Epithelial cell of prostate (primary cell): ENCODE data around the gene ZNF436.
"Not testable (repeated sequence)": the region's sequence is repeated elsewhere in the genome, so short reads cannot be mapped to it uniquely, and the experiment has no call there.

Experiments
- DNase-seq: peaks from one replicate; pipeline ENCODE4 v3.0.0-alpha.2; 2011; ENCODE audit warnings: low read depth, low spot score
- H3K27ac ChIP-seq: fragments of 450-650 bp; 2 replicates; pipeline ENCODE4 v1.5.1; 2017; ENCODE audit warnings: mild to moderate bottlenecking

Gene ZNF436

GRCh38 chr1:23393706-23394105 lies 24.1 kb upstream of the ZNF436 start:
- no peak overlapping the region for H3K27ac ChIP-seq
- no peak for DNase-seq

- no peak overlapping the region for H3K27ac ChIP-seq
- no peak for DNase-seq
Measured at GRCh38 chr1:23392125-23392855, 22.7 kb upstream of the ZNF436 start.

GRCh38 chr1:23389837-23390321 lies 20.2 kb upstream of the ZNF436 start:
- H3K27ac ChIP-seq: no peak overlapping the region
- DNase-seq: no peak

- H3K27ac ChIP-seq: no peak overlapping the region
- DNase-seq: no peak
Measured at GRCh38 chr1:23387494-23387893, 17.9 kb upstream of the ZNF436 start.

- peak overlapping the region; percentile 62 for H3K27ac ChIP-seq
- no peak for DNase-seq
Measured at GRCh38 chr1:23385119-23385621, 15.5 kb upstream of the ZNF436 start.

- peak; percentile 62 for DNase-seq
- peak overlapping the region; percentile 62 for H3K27ac ChIP-seq
Measured at GRCh38 chr1:23384312-23385058, 14.8 kb upstream of the ZNF436 start.

- DNase-seq: no peak
- peak overlapping the region; percentile 62 for H3K27ac ChIP-seq
Measured at GRCh38 chr1:23383577-23384311, 14.1 kb upstream of the ZNF436 start.

GRCh38 chr1:23381233-23381885 lies 11.7 kb upstream of the ZNF436 start:
- H3K27ac ChIP-seq: no peak overlapping the region
- no peak for DNase-seq

GRCh38 chr1:23380719-23381118 lies 11.1 kb upstream of the ZNF436 start:
- H3K27ac ChIP-seq: no peak overlapping the region
- no peak for DNase-seq

- not testable (repeated sequence) for H3K27ac ChIP-seq, DNase-seq
Measured at GRCh38 chr1:23380236-23380635, 10.6 kb upstream of the ZNF436 start.

GRCh38 chr1:23376890-23377811 lies 7.5 kb upstream of the ZNF436 start:
- peak overlapping the region; percentile 89 for H3K27ac ChIP-seq
- DNase-seq: peak; percentile 91

GRCh38 chr1:23374079-23374735 lies 4.6 kb upstream of the ZNF436 start:
- DNase-seq: not testable (repeated sequence)

GRCh38 chr1:23371987-23372880 lies 2.6 kb upstream of the ZNF436 start:
- no peak for DNase-seq
- no peak overlapping the region for H3K27ac ChIP-seq

More at GRCh38 chr1:23374079-23374735, 4.6 kb upstream of the ZNF436 start:
- not testable (repeated sequence) for H3K27ac ChIP-seq

GRCh38 chr1:23370709-23371584 lies 1.3 kb upstream of the ZNF436 start:
- DNase-seq: no peak
- H3K27ac ChIP-seq: peak overlapping the region; percentile 91

- no peak for DNase-seq
- H3K27ac ChIP-seq: peak overlapping the region; percentile 91
Measured at GRCh38 chr1:23370330-23370708, 683 bp upstream of the ZNF436 start.

- peak overlapping the region; percentile 91 for H3K27ac ChIP-seq
- no peak for DNase-seq
Measured at GRCh38 chr1:23368562-23369334, 888 bp downstream of the ZNF436 start.
